GM19099 (cell line): ENCODE data around the gene SELENOO.

Experiments used
- POLR2A ChIP-seq: IDR thresholded peaks from 3 replicates; pipeline ENCODE4 v1.6.1; 2011; ENCODE audit warnings: low read depth; ENCODE audit not compliant: insufficient read length; ENCODE audit errors: extremely low read depth

SELENOO gene

GRCh38 chr22:50226063-50226874 is 25.5 kb downstream of the SELENOO start:
- no peak for TF ChIP-seq POLR2A

GRCh38 chr22:50226875-50227165 is 26.0 kb downstream of the SELENOO start:
- no peak for TF ChIP-seq POLR2A

- TF ChIP-seq POLR2A, result no peak
Measured at GRCh38 chr22:50227579-50228215, 26.9 kb downstream of the SELENOO start.

DNA sequence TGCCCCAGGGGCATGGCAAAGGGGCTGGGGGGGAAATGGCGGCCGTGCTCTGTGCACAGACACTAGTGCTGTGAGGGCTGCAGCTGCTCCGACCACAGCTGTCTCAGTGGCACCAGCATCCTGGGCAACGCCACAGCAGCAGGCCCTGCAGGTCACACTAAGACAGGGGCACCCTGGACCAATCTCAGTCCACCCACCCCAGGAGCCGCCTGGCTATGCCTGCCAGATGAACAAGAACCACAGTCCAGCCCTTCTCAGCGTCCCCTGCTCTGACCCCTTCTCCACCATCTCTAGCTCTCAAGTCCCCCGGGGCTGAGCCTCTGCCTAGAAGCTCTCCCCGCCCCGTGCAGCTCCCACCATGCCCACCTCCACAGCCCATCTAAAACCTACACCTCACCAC is 27.6 kb downstream of the SELENOO start:
- TF ChIP-seq POLR2A, result no peak

- no peak for TF ChIP-seq POLR2A
Measured at GRCh38 chr22:50229370-50229769, 28.6 kb downstream of the SELENOO start.

DNA sequence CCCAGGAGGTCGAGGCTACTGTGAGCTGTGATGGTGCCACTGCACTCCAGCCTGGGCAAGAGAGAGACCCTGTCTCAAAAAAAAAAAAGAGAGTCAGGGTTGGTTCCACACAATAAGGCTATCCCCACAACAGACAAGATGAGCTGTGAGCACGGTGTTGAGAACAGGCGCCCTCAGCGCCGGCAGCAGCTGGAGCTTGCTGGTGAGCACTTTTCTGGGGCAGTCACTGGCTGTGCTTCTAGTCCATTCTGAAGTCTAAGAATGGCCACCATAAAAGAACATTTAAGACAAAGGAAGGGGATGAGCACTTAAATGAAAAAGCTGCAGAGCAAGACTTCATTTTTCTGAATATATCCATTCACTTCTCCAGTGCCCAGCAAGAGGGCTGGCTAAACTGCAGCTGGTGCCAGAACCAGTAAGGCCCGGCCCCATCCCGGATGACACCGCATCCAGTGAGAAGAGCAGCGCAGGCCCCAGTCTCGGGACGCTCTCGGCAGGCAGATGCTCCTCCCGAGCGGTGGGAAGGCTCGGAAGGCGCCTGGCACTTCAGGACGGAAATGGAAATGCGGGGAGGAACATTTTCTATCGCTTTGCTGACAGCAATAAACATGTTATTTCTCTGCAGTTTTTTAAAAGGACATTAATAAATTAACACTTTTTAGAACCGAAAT is 31.8 kb downstream of the SELENOO start:
- no peak for TF ChIP-seq POLR2A

- TF ChIP-seq POLR2A, result no peak
Measured at GRCh38 chr22:50233223-50233622, 32.4 kb downstream of the SELENOO start.

DNA sequence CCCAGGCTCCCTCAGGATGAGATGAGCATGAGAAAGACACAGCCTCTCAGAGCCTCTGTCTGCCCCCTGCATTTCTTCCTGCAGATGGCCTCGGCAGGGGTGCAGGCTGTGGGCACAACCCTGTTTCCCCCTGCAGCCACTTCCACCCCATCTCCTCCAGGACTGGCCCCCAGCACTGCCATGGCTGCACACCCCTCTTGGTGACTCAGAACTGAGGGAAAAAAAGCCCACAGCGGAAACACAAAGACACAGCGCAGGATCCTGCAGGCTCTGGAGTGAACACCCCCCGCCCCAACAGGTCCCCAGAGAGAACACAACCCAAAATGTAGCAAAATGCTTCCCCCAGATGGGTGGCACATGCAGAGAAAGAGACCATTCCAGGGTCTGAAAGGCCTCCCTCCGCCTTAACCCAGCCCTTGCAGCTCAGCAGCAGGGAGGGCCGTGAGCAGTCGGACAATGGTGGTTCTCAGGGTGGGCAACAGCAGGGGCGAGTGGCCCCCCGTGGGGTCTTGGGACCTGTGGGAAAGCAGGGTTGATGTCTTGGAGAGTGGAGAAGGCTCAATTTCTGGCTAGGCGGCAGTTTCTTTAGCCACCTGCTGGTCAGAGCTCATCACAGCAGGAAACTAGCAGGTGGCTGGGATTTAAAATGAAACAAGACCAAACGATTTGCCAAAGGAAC is 36.1 kb downstream of the SELENOO start:
- no peak for TF ChIP-seq POLR2A

GRCh38 chr22:50238755-50239154 is 37.9 kb downstream of the SELENOO start:
- TF ChIP-seq POLR2A, result no peak

DNA sequence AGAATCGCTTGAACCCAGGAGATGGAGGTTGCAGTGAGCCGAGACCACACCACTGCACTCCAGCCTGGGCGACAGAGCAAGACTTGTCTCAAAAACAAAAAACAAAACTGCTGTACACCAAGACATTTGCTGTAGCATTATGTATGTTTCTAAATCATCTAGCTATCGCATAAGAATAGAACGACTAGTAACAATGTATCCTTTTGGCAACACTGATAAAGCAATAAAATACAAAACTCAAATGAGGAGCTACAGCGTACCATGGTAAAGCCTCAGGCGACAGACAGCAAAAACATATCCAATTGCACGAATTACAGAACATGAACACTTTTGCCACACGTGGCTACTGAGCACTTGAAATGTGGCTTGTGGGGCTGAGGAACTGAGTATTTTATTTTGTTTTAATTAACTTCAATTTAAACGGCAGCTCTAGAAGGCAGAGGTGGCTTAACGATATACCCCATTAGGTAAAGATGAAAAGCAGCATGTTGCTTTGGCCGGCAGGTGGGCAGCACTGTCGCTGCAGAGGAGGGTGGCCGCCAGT is 41.7 kb downstream of the SELENOO start:
- no peak for TF ChIP-seq POLR2A

GRCh38 chr22:50243685-50244419 is 43.0 kb downstream of the SELENOO start:
- TF ChIP-seq POLR2A, result no peak

DNA sequence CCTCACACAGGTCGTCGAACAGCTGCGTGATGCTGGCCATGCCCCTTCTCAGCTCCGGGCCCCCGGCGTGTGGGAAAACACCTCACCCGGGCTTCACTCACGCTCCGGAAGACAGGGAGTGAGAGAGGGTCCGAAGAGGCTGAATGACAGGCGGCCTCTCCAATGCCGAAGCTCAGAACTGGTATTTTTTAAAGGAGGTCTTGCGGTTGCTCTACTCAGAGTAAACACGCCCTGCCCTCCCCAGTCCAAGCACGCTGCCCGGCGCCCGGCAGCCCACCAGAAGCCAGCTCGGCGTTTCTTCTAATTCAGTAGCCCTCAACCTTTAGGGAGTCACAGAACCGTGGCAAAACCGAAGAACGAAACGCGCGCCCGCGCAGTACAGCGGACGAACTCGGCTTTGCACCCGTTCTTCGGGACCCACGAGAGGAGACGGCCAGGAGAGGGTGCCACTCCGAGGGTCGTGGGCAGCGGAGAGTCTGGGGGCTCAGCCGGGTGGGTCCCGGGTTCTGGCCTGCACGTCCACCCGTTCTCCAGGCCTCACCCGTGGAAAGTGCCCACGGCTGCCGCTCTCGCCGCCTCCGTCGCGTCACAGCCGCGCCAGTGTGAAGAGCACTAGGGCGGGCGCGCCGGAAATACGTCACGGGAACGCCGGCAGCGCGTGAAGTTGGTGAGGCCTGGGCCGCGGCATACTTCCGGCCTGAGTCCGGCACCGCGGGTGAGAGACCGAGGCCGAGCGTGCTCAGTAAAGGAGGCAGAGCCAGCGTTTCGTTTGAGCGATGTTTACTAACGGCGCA is 43.8 kb downstream of the SELENOO start, which contains the start of gene TUBGCP6:
TSS of gene TUBGCP6 (minus strand) at position 604 of the 794 bp plus-strand sequence. CDS start at position 40, 564 bp downstream.
- TF ChIP-seq POLR2A, result peak; percentile 92

- no peak for TF ChIP-seq POLR2A
Measured at GRCh38 chr22:50245214-50246072, 44.6 kb downstream of the SELENOO start.
